Measurements from ENCODE around the gene LYRM4. TPM values are rescaled to one million over a fixed set of nuclear protein-coding genes. Genes with fewer than 3 reads are reported as not detected.

The LYRM4 gene
- total and polyA plus RNA-seq, 2 donors (not counting 1 experiment from before 2014, with no cell fraction given) = 22.1 to 29.5 TPM

- Histone ChIP-seq H3K36me3 (replicated peaks in 1 of 2; ENCODE audit: control extremely low read depth in 1 of 2, control insufficient read depth in 1 of 2, extremely low read depth in 1 of 2, insufficient read depth in 2 of 2, low read length in 1 of 2) (no peaks in the 10 kb centered on the region), H3K4me2 (replicated peaks; ENCODE audit: low read depth, low read length, poor library complexity, severe bottlenecking) (no peak overlapping the region), H3K9me3 (ENCODE audit: control extremely low read depth in 1 of 3, control insufficient read depth in 2 of 3, insufficient read depth in 1 of 3, low read length in 2 of 3) (no peaks in the 10 kb centered on the region), H3K4me3 (ENCODE audit: control extremely low read depth in 1 of 5, extremely low read depth in 1 of 5, insufficient read depth in 1 of 5, low read depth in 2 of 5, low read length in 4 of 5) (no peak overlapping the region), H3K27ac (ENCODE audit: low read length in 2 of 2) (no peak overlapping the region), H3K4me1 (ENCODE audit: control insufficient read depth in 2 of 2, insufficient read depth in 2 of 2, low read length in 2 of 2) (no peaks in the 10 kb centered on the region), H3K27me3 (replicated peaks in 1 of 4; ENCODE audit: control extremely low read depth in 1 of 4, control insufficient read depth in 3 of 4, insufficient read depth in 4 of 4, low read length in 3 of 4) (no peaks in the 10 kb centered on the region), H3K79me2 (ENCODE audit: control insufficient read depth, insufficient read depth, low read length) (no peaks in the 10 kb centered on the region), H4K20me1 (ENCODE audit: control insufficient read depth, insufficient read depth, low read length, poor library complexity, severe bottlenecking) (no peaks in the 10 kb centered on the region), H3K9ac (ENCODE audit: low read length) (no peak overlapping the region), H2AFZ (ENCODE audit: insufficient read depth, low read depth, low read length, poor library complexity, severe bottlenecking) (no peak overlapping the region)
- intact Hi-C loops (cut with micrococcal nuclease) = no loop called here
- POLR2A ChIA-PET = no interaction called here
- WGBS (ENCODE audit: insufficient coverage) = 100% methylated on average over 2 of the region's 4 CpGs
- Mint-ChIP-seq H3K27ac (no peak overlapping the region), H3K4me1 (no peaks in the 10 kb centered on the region), H3K27me3 (no peaks in the 10 kb centered on the region), H3K9me3 (ENCODE audit: insufficient read depth) (no peaks in the 10 kb centered on the region), H3K4me3 (no peak overlapping the region)
- CTCF ChIA-PET = interaction anchor here (0.7 to 1.0 kb wide), 2 partner anchors 134 to 789 kb away, joined by 3 to 4 read pairs; no protein-coding TSS in a partner anchor
- TF ChIP-seq CTCF (IDR thresholded peaks at IDR 0.05) (no peak), EZH2 (IDR thresholded peaks at IDR 0.05; ENCODE audit: borderline replicate concordance, insufficient read depth, low read depth, low read length, poor library complexity, severe bottlenecking) (no peak)
- DNase-seq = no peak
- no peak for ATAC-seq (ENCODE audit: low read depth)
Measured at GRCh38 chr6:5167501-5167900, 93.2 kb downstream of the LYRM4 start.

GRCh38 chr6:5164092-5164491 is 96.7 kb downstream of the LYRM4 start:
- no peak overlapping the region for H3K27ac ChIP-seq (ENCODE audit: low read length in 2 of 2)
- CTCF ChIA-PET = interaction anchor here (0.7 to 1.2 kb wide), 3 partner anchors 21 to 54 kb away, joined by 3 to 4 read pairs (median 4); no protein-coding TSS in a partner anchor
- H3K4me2 ChIP-seq (replicated peaks; ENCODE audit: low read depth, low read length, poor library complexity, severe bottlenecking) = no peak overlapping the region
- H3K27ac Mint-ChIP-seq = no peak overlapping the region
- H3K4me3 ChIP-seq (ENCODE audit: control extremely low read depth in 1 of 5, extremely low read depth in 1 of 5, insufficient read depth in 1 of 5, low read depth in 2 of 5, low read length in 4 of 5) = no peak overlapping the region
- H3K9me3 ChIP-seq (ENCODE audit: control extremely low read depth in 1 of 3, control insufficient read depth in 2 of 3, insufficient read depth in 1 of 3, low read length in 2 of 3) = no peaks in the 10 kb centered on the region
- ATAC-seq (ENCODE audit: low read depth) (no peak), DNase-seq (no peak)
- H3K4me3 Mint-ChIP-seq = no peak overlapping the region
- no peaks in the 10 kb centered on the region for H3K4me1 ChIP-seq (ENCODE audit: control insufficient read depth in 2 of 2, insufficient read depth in 2 of 2, low read length in 2 of 2)
- intact Hi-C loops (cut with micrococcal nuclease) = no loop called here
- H3K27me3 ChIP-seq (replicated peaks in 1 of 4; ENCODE audit: control extremely low read depth in 1 of 4, control insufficient read depth in 3 of 4, insufficient read depth in 4 of 4, low read length in 3 of 4) = no peaks in the 10 kb centered on the region
- TF ChIP-seq EZH2 (IDR thresholded peaks at IDR 0.05; ENCODE audit: borderline replicate concordance, insufficient read depth, low read depth, low read length, poor library complexity, severe bottlenecking) (no peak), CTCF (IDR thresholded peaks at IDR 0.05) (no peak)
- no peak overlapping the region for H3K9ac ChIP-seq (ENCODE audit: low read length)
- no peaks in the 10 kb centered on the region for H3K4me1 Mint-ChIP-seq
- H3K36me3 ChIP-seq (replicated peaks in 1 of 2; ENCODE audit: control extremely low read depth in 1 of 2, control insufficient read depth in 1 of 2, extremely low read depth in 1 of 2, insufficient read depth in 2 of 2, low read length in 1 of 2) = no peaks in the 10 kb centered on the region
- H4K20me1 ChIP-seq (ENCODE audit: control insufficient read depth, insufficient read depth, low read length, poor library complexity, severe bottlenecking) = no peaks in the 10 kb centered on the region
- POLR2A ChIA-PET = no interaction called here
- no peaks in the 10 kb centered on the region for H3K27me3 Mint-ChIP-seq
- H3K9me3 Mint-ChIP-seq (ENCODE audit: insufficient read depth) = no peaks in the 10 kb centered on the region
- H3K79me2 ChIP-seq (ENCODE audit: control insufficient read depth, insufficient read depth, low read length) = no peaks in the 10 kb centered on the region
- H2AFZ ChIP-seq (ENCODE audit: insufficient read depth, low read depth, low read length, poor library complexity, severe bottlenecking) = no peak overlapping the region
